Measurements from ENCODE around the gene CDK14.

The CDK14 gene

GRCh38 chr7:91247500-91247899 lies 651.4 kb downstream of the CDK14 start:
- Mint-ChIP-seq H3K4me3 (no peak overlapping the region), H3K9me3 (no peaks in the 10 kb centered on the region), H3K27ac (no peak overlapping the region), H3K4me1 (peaks cover 8% of the 10 kb centered on the region), H3K27me3 (ENCODE audit: low read depth) (peaks cover 5% of the 10 kb centered on the region), H3K36me3 (ENCODE audit: low read depth) (no peaks in the 10 kb centered on the region)
- no peak for TF ChIP-seq CTCF (IDR thresholded peaks at IDR 0.05; ENCODE audit: unreplicated experiment in 3 of 3)

- H3K36me3 Mint-ChIP-seq (ENCODE audit: low read depth): no peaks in the 10 kb centered on the region
- H3K27ac Mint-ChIP-seq: no peak overlapping the region
- H3K27me3 Mint-ChIP-seq (ENCODE audit: low read depth): peaks cover 5% of the 10 kb centered on the region
- peaks cover 2% of the 10 kb centered on the region for H3K9me3 Mint-ChIP-seq
- no peak for TF ChIP-seq CTCF (IDR thresholded peaks at IDR 0.05; ENCODE audit: unreplicated experiment in 3 of 3)
- H3K4me1 Mint-ChIP-seq: peaks cover 4% of the 10 kb centered on the region
- no peak overlapping the region for H3K4me3 Mint-ChIP-seq
Observed at GRCh38 chr7:91248996-91249395, 652.9 kb downstream of the CDK14 start.

GRCh38 chr7:91249506-91250233 lies 653.5 kb downstream of the CDK14 start:
- Mint-ChIP-seq H3K4me1 (no peaks in the 10 kb centered on the region), H3K36me3 (ENCODE audit: low read depth) (no peaks in the 10 kb centered on the region), H3K4me3 (no peak overlapping the region), H3K9me3 (peaks cover 7% of the 10 kb centered on the region), H3K27ac (no peak overlapping the region), H3K27me3 (ENCODE audit: low read depth) (peaks cover 5% of the 10 kb centered on the region)
- no peak for TF ChIP-seq CTCF (IDR thresholded peaks at IDR 0.05; ENCODE audit: unreplicated experiment in 3 of 3)

GRCh38 chr7:91250706-91251105 lies 654.6 kb downstream of the CDK14 start:
- peaks cover 5% of the 10 kb centered on the region for H3K27me3 Mint-ChIP-seq (ENCODE audit: low read depth)
- no peak for TF ChIP-seq CTCF (IDR thresholded peaks at IDR 0.05; ENCODE audit: unreplicated experiment in 3 of 3)

GRCh38 chr7:91251877-91252276 lies 655.8 kb downstream of the CDK14 start:
- Mint-ChIP-seq H3K36me3 (ENCODE audit: low read depth) (no peaks in the 10 kb centered on the region), H3K27me3 (ENCODE audit: low read depth) (peaks cover 11% of the 10 kb centered on the region), H3K9me3 (peaks cover 25% of the 10 kb centered on the region), H3K4me1 (no peaks in the 10 kb centered on the region), H3K27ac (no peak overlapping the region), H3K4me3 (no peak overlapping the region)
- TF ChIP-seq CTCF (IDR thresholded peaks at IDR 0.05; ENCODE audit: unreplicated experiment in 3 of 3): no peak

More at GRCh38 chr7:91250706-91251105, 654.6 kb downstream of the CDK14 start:
- Mint-ChIP-seq H3K27ac (no peak overlapping the region), H3K4me1 (no peaks in the 10 kb centered on the region), H3K9me3 (peaks cover 17% of the 10 kb centered on the region), H3K36me3 (ENCODE audit: low read depth) (no peaks in the 10 kb centered on the region), H3K4me3 (no peak overlapping the region)

All from nephron (organoid).